ENCODE data around the gene HSF4. TPM values are rescaled to one million over a fixed set of nuclear protein-coding genes. Genes with fewer than 3 reads are reported as not detected.

Gene HSF4
- 29.5 and 58.1 TPM in 2 replicates for total RNA-seq

GRCh38 chr16:67164599-67165061 lies at the start of gene HSF4:
HSF4 (plus strand) TSS chr16:67164745; CDS start chr16:67164812, 67 bp downstream.

GRCh38 chr16:67150833-67151396 lies 13.6 kb upstream of the HSF4 start, which contains the start of gene B3GNT9:
B3GNT9 (minus strand) TSS chr16:67150998; CDS start chr16:67150485, 513 bp downstream.

GRCh38 chr16:67170168-67170948 lies 5.8 kb downstream of the HSF4 start, which contains the start of gene NOL3:
NOL3 (plus strand) TSS chr16:67170538.

GRCh38 chr16:67183627-67184452 lies 19.3 kb downstream of the HSF4 start, which contains the start of gene MATCAP1:
MATCAP1 (minus strand) TSS chr16:67183963; CDS start chr16:67180610, 3,353 bp downstream.

GRCh38 chr16:67190041-67190440 lies 25.5 kb downstream of the HSF4 start, which contains the start of gene EXOC3L1:
EXOC3L1 (minus strand) TSS chr16:67190136; CDS start chr16:67189676, 460 bp downstream.

GRCh38 chr16:67191995-67192681 lies 27.6 kb downstream of the HSF4 start, which contains the start of gene E2F4:
E2F4 (plus strand) TSS chr16:67192155; CDS start chr16:67192228, 73 bp downstream.

GRCh38 chr16:67199011-67199807 lies 34.7 kb downstream of the HSF4 start, which contains the start of gene ELMO3:
ELMO3 (plus strand) TSS chr16:67199131; CDS start chr16:67199327, 196 bp downstream.

Other genes with a start within 250 kb of the HSF4 start
- gene CDH16, start 245.9 kb upstream of the HSF4 start, total RNA-seq, result not detected in 2 replicates
- gene RRAD, start 239.2 kb upstream of the HSF4 start, total RNA-seq, result 9.8 and 11.7 TPM in 2 replicates
- gene CIAO2B, start 230.3 kb upstream of the HSF4 start, total RNA-seq, result 154 and 205 TPM in 2 replicates
- 20.6 and 29.0 TPM in 2 replicates for gene CES2, start 229.2 kb upstream of the HSF4 start, total RNA-seq
- 0.17 and 0.95 TPM in 2 replicates for gene CES3, start 203.5 kb upstream of the HSF4 start, total RNA-seq
- gene CES4A, start 176.2 kb upstream of the HSF4 start, total RNA-seq, result 1.1 and 3.3 TPM in 2 replicates
- 49.2 and 80.2 TPM in 2 replicates for gene CBFB, start 135.6 kb upstream of the HSF4 start, total RNA-seq
- 10.9 and 12.3 TPM in 2 replicates for gene PHAF1, start 54.8 kb upstream of the HSF4 start, total RNA-seq
- gene B3GNT9, start 13.7 kb upstream of the HSF4 start, total RNA-seq, result 30.4 and 30.6 TPM in 2 replicates
- 22.2 and 24.0 TPM in 2 replicates for gene TRADD, start 4.8 kb upstream of the HSF4 start, total RNA-seq
- gene FBXL8, start 4.8 kb upstream of the HSF4 start, total RNA-seq, result 13.1 and 14.2 TPM in 2 replicates
- 18.1 and 36.8 TPM in 2 replicates for gene NOL3, start 5.8 kb downstream of the HSF4 start, total RNA-seq
- 27.7 and 30.4 TPM in 2 replicates for gene MATCAP1, start 19.2 kb downstream of the HSF4 start, total RNA-seq
- 0.16 and 0.34 TPM in 2 replicates for gene EXOC3L1, start 25.4 kb downstream of the HSF4 start, total RNA-seq
- gene E2F4, start 27.4 kb downstream of the HSF4 start, total RNA-seq, result 29.0 and 42.0 TPM in 2 replicates
- 0.26 and 0.32 TPM in 2 replicates for gene ELMO3, start 34.4 kb downstream of the HSF4 start, total RNA-seq
- gene TMEM208, start 62.4 kb downstream of the HSF4 start, total RNA-seq, result 35.1 and 36.9 TPM in 2 replicates
- 4.9 and 8.2 TPM in 2 replicates for gene FHOD1, start 82.7 kb downstream of the HSF4 start, total RNA-seq
- 1.1 and 2.2 TPM in 2 replicates for gene SLC9A5, start 84.2 kb downstream of the HSF4 start, total RNA-seq
- 11.2 and 34.4 TPM in 2 replicates for gene PLEKHG4, start 114.8 kb downstream of the HSF4 start, total RNA-seq
- not detected in 2 replicates for gene KCTD19, start 162.0 kb downstream of the HSF4 start, total RNA-seq
- gene LRRC36, start 162.1 kb downstream of the HSF4 start, total RNA-seq, result 0.32 TPM in 1 of 2 replicates, not detected in the other
- gene TPPP3, start 228.8 kb downstream of the HSF4 start, total RNA-seq, result 2.0 and 8.4 TPM in 2 replicates